Right lobe of liver (tissue), 6 donors: Measurements from ENCODE around the gene RIPOR1. TPM values are rescaled to one million over a fixed set of nuclear protein-coding genes. Genes with fewer than 3 reads are reported as not detected.

ENCODE experiments used
- ATAC-seq, 4 donors: fragments of 200-7000 bp; cut with Tn5 transposase; one replicate each; pipeline ENCODE4 v1.9.1; 2020; ENCODE audit warnings: mild to moderate bottlenecking in 4 of 4, moderate library complexity in 4 of 4
- DNase-seq, 3 donors: peaks; one replicate each; pipeline ENCODE4 v3.0.0-alpha.2; 2020
- H3K27ac ChIP-seq, 3 donors: fragments of 200-600 bp; one replicate each; pipeline ENCODE4 v1.8.0; 2022
- H3K27me3 ChIP-seq, 2 donors: fragments of 200-600 bp; one replicate each; pipeline ENCODE4 v1.8.0; 2022
- H3K36me3 ChIP-seq, 4 donors: fragments of 200-600 bp; sonication (generic) in 1 of 4; one replicate each; pipeline versions ENCODE4 v1.5.1 to v1.8.0; 2017 to 2022; ENCODE audit warnings: control low read depth in 1 of 4
- H3K4me1 ChIP-seq, 4 donors: fragments of 200-600 bp; sonication (generic) in 1 of 4; one replicate each; pipeline versions ENCODE4 v1.5.1 to v1.8.0; 2017 to 2022; ENCODE audit warnings: control low read depth in 1 of 4
- H3K4me3 ChIP-seq, 3 donors: fragments of 200-600 bp; one replicate each; pipeline ENCODE4 v1.8.0; 2022
- H3K9me3 ChIP-seq, 4 donors: fragments of 200-600 bp; sonication (generic) in 1 of 4; one replicate each; pipeline versions ENCODE4 v1.5.1 to v1.8.0; 2017 to 2022; ENCODE audit warnings: control low read depth in 1 of 4
- POLR2A ChIP-seq: fragments of 450-650 bp; IDR thresholded peaks from one replicate; pipeline ENCODE4 v1.6.1; 2017; ENCODE audit warnings: antibody characterized with exemption, mild to moderate bottlenecking
- WGBS: methylation state at CpG from one replicate; pipeline ENCODE4 v1.1.6; 2018; ENCODE audit warnings: low coverage, low lambda C conversion rate; ENCODE audit not compliant: insufficient coverage; ENCODE audit errors: missing lambda C conversion rate; 5-methylcytosine and 5-hydroxymethylcytosine counted together
- intact Hi-C, 2 donors: fragments of 100-400 bp; cut with DNase I; formaldehyde crosslinking; loops; one replicate each; pipeline versions ENCODE4 v1.11.2 to v1.14.1; 2022
- total RNA-seq, 6 experiments: library from RNA; depleted of rRNA in 2 of 6; stranded (reverse); fragments of >200 nt in 2 of 6; fragmentation: NEBNext Ultra II Directional in 3 of 6; extraction: Animal tissue kit (Norgen Biotek cat#: 25700) in 3 of 6; gene quantifications; one replicate each; pipeline versions ENCODE4 v1.1.0 to v1.2.4, GENCODE V29; 2016 to 2023
- TF ChIP-seq, protein P1 (sequence below), 4 donors: fragments of 200-600 bp in 3 of 4; fragments of 450-650 bp in 1 of 4; IDR thresholded peaks; one replicate each; pipeline versions ENCODE4 v1.5.1 to v1.8.0; 2016 to 2022; ENCODE audit warnings: antibody characterized with exemption in 4 of 4, mild to moderate bottlenecking in 2 of 4
- donor health status: DM: no; HTN: yes; CAD: no.
- donor health status: DM: no; HTN: no; CAD: no.
- donor health status: DM: no; HTN: no; CAD: no.
- donor health status: DM: no; HTN: yes; CAD: no.
- donor health status: DM: no; HTN: yes; CAD: no.

RIPOR1 gene
- total RNA-seq, 6 experiments from 2014 or later, result 19.9 to 35.0 (median 26.8) TPM

GRCh38 chr16:67544329-67544841 lies 15.8 kb downstream of the RIPOR1 start:
- Histone ChIP-seq H3K27me3 (no peaks in the 10 kb centered on the region), H3K4me3 (no peak overlapping the region), H3K4me1 (peaks cover 0 to 23% (median 7%) of the 10 kb centered on the region in 4 donors), H3K9me3 (no peaks in the 10 kb centered on the region), H3K36me3 (peaks cover 0 to 25% (median 8%) of the 10 kb centered on the region in 4 donors), H3K27ac (no peak overlapping the region)
- WGBS, result 38% methylated on average over 2 of the region's 13 CpGs
- peak in 1 of 3 donors; percentile 44 for DNase-seq
- no peak for ATAC-seq
- TF ChIP-seq POLR2A, result no peak
- TF ChIP-seq, protein P1, sequence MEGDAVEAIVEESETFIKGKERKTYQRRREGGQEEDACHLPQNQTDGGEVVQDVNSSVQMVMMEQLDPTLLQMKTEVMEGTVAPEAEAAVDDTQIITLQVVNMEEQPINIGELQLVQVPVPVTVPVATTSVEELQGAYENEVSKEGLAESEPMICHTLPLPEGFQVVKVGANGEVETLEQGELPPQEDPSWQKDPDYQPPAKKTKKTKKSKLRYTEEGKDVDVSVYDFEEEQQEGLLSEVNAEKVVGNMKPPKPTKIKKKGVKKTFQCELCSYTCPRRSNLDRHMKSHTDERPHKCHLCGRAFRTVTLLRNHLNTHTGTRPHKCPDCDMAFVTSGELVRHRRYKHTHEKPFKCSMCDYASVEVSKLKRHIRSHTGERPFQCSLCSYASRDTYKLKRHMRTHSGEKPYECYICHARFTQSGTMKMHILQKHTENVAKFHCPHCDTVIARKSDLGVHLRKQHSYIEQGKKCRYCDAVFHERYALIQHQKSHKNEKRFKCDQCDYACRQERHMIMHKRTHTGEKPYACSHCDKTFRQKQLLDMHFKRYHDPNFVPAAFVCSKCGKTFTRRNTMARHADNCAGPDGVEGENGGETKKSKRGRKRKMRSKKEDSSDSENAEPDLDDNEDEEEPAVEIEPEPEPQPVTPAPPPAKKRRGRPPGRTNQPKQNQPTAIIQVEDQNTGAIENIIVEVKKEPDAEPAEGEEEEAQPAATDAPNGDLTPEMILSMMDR (IDR thresholded peaks at IDR 0.05), result no peak
- intact Hi-C loops, result no loop called here

DNA sequence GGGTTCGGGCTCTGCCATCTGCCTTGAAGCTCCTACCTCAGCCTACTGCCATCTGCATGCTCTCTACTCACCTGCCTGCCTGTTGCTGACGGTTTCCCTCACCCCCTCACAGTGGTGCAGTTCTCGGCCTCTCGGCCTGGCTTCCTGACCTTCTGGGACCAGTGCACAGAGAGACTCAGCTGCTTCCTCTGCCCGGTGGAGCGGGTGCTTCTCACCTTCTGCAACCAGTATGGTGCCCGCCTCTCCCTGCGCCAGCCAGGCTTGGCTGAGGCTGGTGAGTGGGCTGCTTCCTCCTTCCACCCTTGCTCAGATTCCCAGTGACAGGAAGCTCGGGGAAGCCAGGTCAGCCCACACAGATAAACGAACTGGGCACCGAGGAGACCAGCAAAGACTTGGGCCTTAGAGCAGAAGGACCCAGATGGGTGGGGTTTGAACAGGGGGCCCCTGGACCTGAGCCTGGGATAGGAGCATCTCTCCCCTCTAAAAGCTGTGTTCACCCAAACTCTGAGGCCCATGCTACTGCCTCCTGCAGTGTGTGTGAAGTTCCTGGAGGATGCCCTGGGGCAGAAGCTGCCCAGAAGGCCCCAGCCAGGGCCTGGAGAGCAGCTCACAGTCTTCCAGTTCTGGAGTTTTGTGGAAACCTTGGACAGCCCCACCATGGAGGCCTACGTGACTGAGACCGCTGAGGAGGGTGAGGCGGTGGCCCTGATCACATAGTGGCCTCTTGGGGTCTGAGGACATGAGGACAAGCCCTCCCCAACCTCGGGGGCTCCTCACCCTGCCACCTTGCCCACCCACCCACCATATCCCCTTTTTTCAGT lies 16.4 kb downstream of the RIPOR1 start:
- peaks cover 0 to 23% (median 7%) of the 10 kb centered on the region in 4 donors for H3K4me1 ChIP-seq
- DNase-seq, result peak in 1 of 3 donors; percentile 34
- intact Hi-C loops, result no loop called here
- H3K27me3 ChIP-seq, result no peaks in the 10 kb centered on the region
- ATAC-seq, result no peak
- H3K4me3 ChIP-seq, result no peak overlapping the region
- peaks cover 0 to 25% (median 6%) of the 10 kb centered on the region in 4 donors for H3K36me3 ChIP-seq
- TF ChIP-seq, protein P1 (IDR thresholded peaks at IDR 0.05), result no peak
- H3K27ac ChIP-seq, result no peak overlapping the region
- no peaks in the 10 kb centered on the region for H3K9me3 ChIP-seq
- WGBS, result 67% methylated on average over 5 of the region's 15 CpGs

GRCh38 chr16:67545665-67546024 lies 17.0 kb downstream of the RIPOR1 start:
- peaks cover 0 to 22% (median 5%) of the 10 kb centered on the region in 4 donors for H3K36me3 ChIP-seq
- no peak for ATAC-seq
- no peak for DNase-seq
- no peak overlapping the region for H3K4me3 ChIP-seq
- no peaks in the 10 kb centered on the region for H3K27me3 ChIP-seq
- peaks cover 0 to 23% (median 7%) of the 10 kb centered on the region in 4 donors for H3K4me1 ChIP-seq
- TF ChIP-seq, protein P1 (IDR thresholded peaks at IDR 0.05), result no peak
- no peak for TF ChIP-seq POLR2A
- intact Hi-C loops, result no loop called here
- H3K9me3 ChIP-seq, result no peaks in the 10 kb centered on the region
- H3K27ac ChIP-seq, result no peak overlapping the region
- 60% methylated on average over 1 of the region's 14 CpGs for WGBS

DNA sequence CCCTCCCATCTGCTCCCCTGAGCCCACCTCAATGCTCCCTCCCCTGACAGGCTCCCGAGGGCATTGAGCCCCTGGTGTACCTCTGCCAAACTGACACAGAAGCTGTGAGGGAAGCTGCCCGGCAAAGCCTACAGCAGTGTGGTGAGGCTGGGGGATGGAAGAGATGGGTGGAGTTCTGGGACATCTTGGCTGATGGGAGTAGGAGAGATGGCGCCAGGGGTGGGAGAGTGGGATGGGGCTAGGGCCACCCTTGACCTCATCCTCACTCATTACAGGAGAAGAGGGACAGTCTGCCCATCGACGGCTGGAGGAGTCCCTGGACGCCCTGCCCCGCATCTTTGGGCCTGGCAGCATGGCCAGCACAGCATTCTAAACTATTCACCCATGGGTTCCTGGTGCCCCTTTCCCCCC lies 17.5 kb downstream of the RIPOR1 start:
- intact Hi-C loops, result no loop called here
- Histone ChIP-seq H3K27me3 (no peaks in the 10 kb centered on the region), H3K36me3 (peaks cover 0 to 19% (median 5%) of the 10 kb centered on the region in 4 donors), H3K27ac (peak overlapping the region in 2 of 3 donors; percentile 19 to 59), H3K4me1 (peaks cover 0 to 19% (median 7%) of the 10 kb centered on the region in 4 donors), H3K9me3 (no peaks in the 10 kb centered on the region), H3K4me3 (no peak overlapping the region)
- 71% methylated on average over 1 of the region's 7 CpGs for WGBS
- no peak for TF ChIP-seq POLR2A
- TF ChIP-seq, protein P1 (IDR thresholded peaks at IDR 0.05), result no peak
- DNase-seq (peak in 1 of 3 donors; percentile 49), ATAC-seq (no peak)
